Naive thymus-derived CD4-positive, alpha-beta T cell (primary cell): ENCODE data around the gene PDIA5. TPM values are rescaled to one million over a fixed set of nuclear protein-coding genes. Genes with fewer than 3 reads are reported as not detected.

Experiments
- ATAC-seq: fragments of 150-1000 bp; cut with Tn5 transposase; 2 replicates; pipeline ENCODE4 v1.10.0; 2021; ENCODE audit warnings: mild to moderate bottlenecking, moderate library complexity
- CTCF ChIA-PET: fragments of 350-600 bp; sonication (Branson Sonifier 250); formaldehyde crosslinking; loops from one replicate; lab custom pipeline; 2021; ENCODE audit warnings: antibody characterized with exemption; lab: Charles Lee
- POLR2A ChIA-PET: fragments of 350-600 bp; sonication (Branson Sonifier 250); formaldehyde crosslinking; loops from one replicate; lab custom pipeline; 2021; ENCODE audit warnings: antibody characterized with exemption, inconsistent platforms; lab: Charles Lee
- DNase-seq, 9 donors: peaks; one replicate each; pipeline versions ENCODE4 v3.0.0 to v3.0.0-alpha.2; 2020 to 2022; ENCODE audit warnings: mixed read lengths in 1 of 9
- H3K27ac ChIP-seq: one replicate; pipeline ENCODE4 v1.7.0; 2013; ENCODE audit warnings: mild to moderate bottlenecking, low read depth, low read length, moderate library complexity
- H3K27me3 ChIP-seq, 2 donors: one replicate each; pipeline ENCODE4 v1.7.0; 2013; ENCODE audit warnings: low read length in 2 of 2, mild to moderate bottlenecking in 2 of 2, moderate library complexity in 2 of 2; ENCODE audit not compliant: control insufficient read depth in 2 of 2, insufficient read depth in 2 of 2
- H3K36me3 ChIP-seq, 3 experiments: 1 replicate in 2 of 3; 2 replicates in 1 of 3; pipeline ENCODE4 v1.7.0; 2013; ENCODE audit warnings: low read length in 3 of 3, mild to moderate bottlenecking in 3 of 3, moderate library complexity in 1 of 3; ENCODE audit not compliant: insufficient read depth in 3 of 3, control insufficient read depth in 2 of 3
- H3K4me1 ChIP-seq, 2 donors: one replicate each; pipeline ENCODE4 v1.7.0; 2013; ENCODE audit warnings: low read length in 2 of 2, mild to moderate bottlenecking in 2 of 2, moderate library complexity in 1 of 2; ENCODE audit not compliant: control insufficient read depth in 2 of 2, insufficient read depth in 2 of 2
- H3K4me3 ChIP-seq: 2 replicates; pipeline ENCODE4 v1.7.0; 2013; ENCODE audit warnings: mild to moderate bottlenecking, low read length
- H3K9me3 ChIP-seq, 3 experiments: 1 replicate in 2 of 3; 2 replicates in 1 of 3; pipeline ENCODE4 v1.7.0; 2013; ENCODE audit warnings: low read length in 3 of 3; ENCODE audit not compliant: control insufficient read depth in 2 of 3
- H3K27ac Mint-ChIP-seq, 9 donors: one replicate each; pipeline ENCODE4 v1.8.0; 2020 to 2022; ENCODE audit warnings: mixed read lengths in 9 of 9, mild to moderate bottlenecking in 8 of 9, moderate library complexity in 5 of 9, inconsistent platforms in 2 of 9
- H3K27me3 Mint-ChIP-seq, 5 donors: one replicate each; pipeline ENCODE4 v1.8.0; 2021 to 2022; ENCODE audit warnings: mixed read lengths in 5 of 5, mild to moderate bottlenecking in 1 of 5
- H3K36me3 Mint-ChIP-seq, 5 donors: one replicate each; pipeline ENCODE4 v1.8.0; 2020 to 2022; ENCODE audit warnings: mixed read lengths in 5 of 5, mild to moderate bottlenecking in 3 of 5, inconsistent platforms in 1 of 5
- H3K4me1 Mint-ChIP-seq, 7 donors: one replicate each; pipeline ENCODE4 v1.8.0; 2020 to 2022; ENCODE audit warnings: mixed read lengths in 7 of 7, mild to moderate bottlenecking in 3 of 7, inconsistent platforms in 1 of 7
- H3K4me3 Mint-ChIP-seq, 10 donors: one replicate each; pipeline ENCODE4 v1.8.0; 2020 to 2022; ENCODE audit warnings: mild to moderate bottlenecking in 10 of 10, mixed read lengths in 10 of 10, moderate library complexity in 6 of 10, inconsistent platforms in 2 of 10
- H3K9me3 Mint-ChIP-seq, 11 donors: one replicate each; pipeline ENCODE4 v1.8.0; 2020 to 2022; ENCODE audit warnings: mixed read lengths in 11 of 11, mild to moderate bottlenecking in 4 of 11, inconsistent platforms in 1 of 11, moderate library complexity in 1 of 11
- intact Hi-C, 2 donors: fragments of 100-400 bp; cut with micrococcal nuclease; formaldehyde crosslinking; loops; one replicate each; pipeline ENCODE4 v1.15.1; 2023
- polyA plus RNA-seq, 2 donors: library from polyadenylated mRNA; unstranded; fragments of 300-500 nt; fragmentation: Illumina TruSeq; gene quantifications; one replicate each; pipeline ENCODE4 v1.2.3, GENCODE V29; 2021
- total RNA-seq, 6 experiments: library from RNA in 5 of 6; stranded (reverse) in 5 of 6; gene quantifications; 1 replicate in 5 of 6; 2 replicates in 1 of 6; pipeline ENCODE4 v1.2.3 and lab custom pipeline; 2021 to 2026

Gene PDIA5
- total and polyA plus RNA-seq, 7 experiments from 2014 or later: 3.4 to 21.7 (median 5.6) TPM

DNA sequence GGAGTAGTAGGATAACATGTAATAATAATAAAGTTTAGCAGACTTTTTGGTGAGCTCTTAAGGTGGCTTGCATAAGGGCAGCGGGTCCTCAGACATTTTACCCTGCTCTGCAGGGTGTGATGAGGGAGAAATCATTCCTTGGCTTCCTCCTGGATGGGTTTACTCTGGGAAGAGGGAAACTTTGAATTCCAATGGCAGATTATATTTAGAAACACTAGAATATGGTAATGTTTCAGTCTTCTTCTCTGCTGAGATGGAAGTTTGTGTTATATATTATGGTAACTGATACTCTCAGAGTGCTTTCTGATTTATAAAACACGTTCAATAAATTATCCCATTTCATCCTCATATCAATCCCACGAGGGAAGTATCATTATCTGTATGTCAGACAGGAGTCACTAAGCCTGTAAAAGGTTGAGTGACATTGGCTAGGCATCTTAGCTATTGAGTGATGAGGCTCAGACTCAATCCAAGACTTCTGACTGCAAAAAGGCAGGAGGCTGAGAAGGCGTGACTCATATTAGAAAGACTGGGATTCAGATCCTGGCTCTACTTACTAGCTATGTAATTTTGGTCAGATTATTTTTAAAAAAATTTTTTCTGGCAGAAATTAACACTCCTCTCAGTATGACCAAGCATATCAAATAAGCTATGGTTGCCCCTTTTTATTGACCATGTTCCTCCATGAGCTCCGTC is 19.3 kb downstream of the PDIA5 start:
- Histone ChIP-seq H3K9me3 (no peaks in the 10 kb centered on the region), H3K27me3 (no peaks in the 10 kb centered on the region), H3K4me1 (peaks cover 0 to 9% of the 10 kb centered on the region in 2 donors), H3K36me3 (no peaks in the 10 kb centered on the region), H3K27ac (no peak overlapping the region), H3K4me3 (no peak overlapping the region)
- ATAC-seq (no peak), DNase-seq (no peak)
- peaks cover 0 to 9% (median 0%) of the 10 kb centered on the region in 5 donors for H3K36me3 Mint-ChIP-seq
- ChIA-PET POLR2A (no interaction called here), CTCF (no interaction called here)
- H3K27ac Mint-ChIP-seq: no peak overlapping the region
- no peaks in the 10 kb centered on the region for H3K9me3 Mint-ChIP-seq
- no peak overlapping the region for H3K4me3 Mint-ChIP-seq
- intact Hi-C loops: no loop called here
- no peaks in the 10 kb centered on the region for H3K27me3 Mint-ChIP-seq
- H3K4me1 Mint-ChIP-seq: peaks cover 29 to 62% (median 42%) of the 10 kb centered on the region in 7 donors

DNA sequence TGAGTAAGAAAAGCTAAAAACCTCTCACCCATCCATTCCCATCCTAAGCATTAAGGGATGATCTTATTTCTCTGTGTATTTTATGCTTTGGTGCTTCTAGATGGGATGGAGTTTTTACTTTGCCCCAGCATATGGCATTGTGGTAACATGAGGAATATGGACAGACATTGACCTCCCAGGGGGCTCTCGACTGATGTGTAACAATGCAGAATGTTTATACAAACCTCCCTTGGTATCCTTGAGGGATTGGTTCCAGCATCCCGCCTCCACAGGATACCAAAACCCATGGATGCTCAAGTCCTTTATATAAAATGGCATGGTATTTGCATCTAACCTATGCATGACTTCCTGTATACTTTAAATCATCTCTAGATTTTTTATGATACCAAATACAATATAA is 21.6 kb downstream of the PDIA5 start:
- DNase-seq (no peak), ATAC-seq (no peak)
- no peaks in the 10 kb centered on the region for H3K9me3 Mint-ChIP-seq
- POLR2A ChIA-PET: no interaction called here
- Histone ChIP-seq H3K4me3 (no peak overlapping the region), H3K4me1 (peaks cover 0 to 16% of the 10 kb centered on the region in 2 donors), H3K9me3 (no peaks in the 10 kb centered on the region), H3K27ac (no peak overlapping the region), H3K36me3 (peaks cover 0 to 9% (median 0%) of the 10 kb centered on the region in 3 experiments), H3K27me3 (no peaks in the 10 kb centered on the region)
- no peak overlapping the region for H3K27ac Mint-ChIP-seq
- H3K36me3 Mint-ChIP-seq: peaks cover 0 to 27% (median 10%) of the 10 kb centered on the region in 5 donors
- no peak overlapping the region for H3K4me3 Mint-ChIP-seq
- peaks cover 24 to 65% (median 45%) of the 10 kb centered on the region in 7 donors for H3K4me1 Mint-ChIP-seq
- CTCF ChIA-PET: no interaction called here
- intact Hi-C loops: no loop called here
- H3K27me3 Mint-ChIP-seq: no peaks in the 10 kb centered on the region

DNA sequence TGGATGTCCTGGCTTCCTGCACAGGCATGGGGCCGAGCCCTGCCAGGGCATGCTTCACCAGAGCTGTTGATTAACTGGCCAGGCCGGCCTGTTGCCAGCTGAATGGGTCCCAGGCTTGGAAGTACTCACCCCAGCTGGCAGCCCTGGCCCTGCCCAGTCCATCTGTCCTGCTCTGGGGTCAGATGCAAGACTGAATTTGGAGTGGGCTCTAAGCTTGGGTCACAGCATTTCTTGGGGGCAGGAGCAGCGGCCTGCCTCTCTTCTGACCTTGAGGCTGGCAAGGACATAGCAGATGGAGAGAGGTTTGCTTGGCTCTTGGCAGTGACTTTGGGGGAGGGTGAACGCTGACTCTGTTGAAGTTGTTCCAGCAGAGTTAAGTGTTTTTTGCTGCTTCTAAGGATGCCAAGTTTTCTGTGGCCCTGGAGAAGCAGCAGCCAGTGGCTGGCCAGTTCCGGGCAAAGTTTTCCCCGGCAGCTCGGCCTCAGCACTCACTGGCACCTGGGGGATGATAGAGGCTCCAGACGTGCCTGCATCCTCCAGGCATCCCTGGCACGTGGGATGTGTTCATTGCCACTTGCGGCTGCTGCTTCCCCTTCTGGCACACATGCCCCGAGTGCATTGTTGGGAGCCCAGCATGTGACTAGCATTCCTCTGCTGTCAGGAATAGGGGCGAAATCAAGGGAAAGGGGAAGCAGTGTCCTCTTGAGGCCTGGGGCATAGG is 22.9 kb downstream of the PDIA5 start:
- H3K36me3 ChIP-seq: peaks cover 0 to 9% (median 0%) of the 10 kb centered on the region in 3 experiments

DNA sequence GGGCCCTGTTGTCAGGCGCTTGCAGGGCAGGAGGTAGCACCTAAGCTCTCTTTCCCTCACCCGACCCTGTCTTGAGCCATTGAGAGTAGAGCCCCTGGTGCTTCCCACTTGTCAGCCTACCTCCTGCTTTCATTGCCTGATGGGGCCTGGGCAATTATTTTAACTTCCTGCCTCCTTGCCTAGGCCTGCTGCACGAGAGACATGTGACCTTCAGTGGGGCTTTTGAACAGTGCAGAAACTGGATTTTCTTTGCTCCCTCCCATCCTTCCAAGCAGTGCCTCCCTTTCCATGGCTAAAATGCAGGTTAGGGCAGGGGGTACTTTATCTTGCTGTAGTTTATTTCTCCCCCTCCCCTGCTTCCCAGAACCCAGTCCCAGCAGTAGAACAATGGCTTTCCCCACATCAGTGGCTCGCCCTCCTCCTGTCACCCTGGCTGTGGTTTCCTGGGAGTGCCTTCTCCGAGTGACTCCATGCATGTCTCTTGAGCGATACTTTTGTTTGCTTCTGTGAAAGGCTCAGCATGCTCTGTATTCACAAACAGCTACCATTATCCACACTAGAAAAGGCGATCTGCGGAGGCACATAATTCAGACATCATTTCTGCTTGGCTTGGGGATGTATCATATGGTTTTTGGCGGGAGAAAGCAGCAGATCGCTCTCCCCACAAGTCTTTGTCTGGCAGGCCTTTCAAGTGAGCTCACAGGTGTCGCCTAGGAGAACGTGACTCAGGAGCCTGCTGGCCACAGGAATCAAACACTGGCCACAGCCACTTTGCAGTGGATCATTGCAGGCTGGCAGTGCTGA is 24.1 kb downstream of the PDIA5 start:
- peak overlapping the region in 9 of 10 donors; percentile 48 to 66 (median 51) for H3K4me3 Mint-ChIP-seq
- POLR2A ChIA-PET: interaction anchor here (0.7 kb wide), 1 partner anchor 190 kb away, joined by 4 read pairs; no protein-coding TSS in a partner anchor

More for the DNA sequence above, 22.9 kb downstream of the PDIA5 start:
- DNase-seq: no peak
- Histone ChIP-seq H3K27ac (no peak overlapping the region), H3K27me3 (no peaks in the 10 kb centered on the region), H3K9me3 (no peaks in the 10 kb centered on the region), H3K4me1 (peaks cover 0 to 16% of the 10 kb centered on the region in 2 donors), H3K4me3 (no peak overlapping the region)
- H3K4me1 Mint-ChIP-seq: peaks cover 16 to 51% (median 34%) of the 10 kb centered on the region in 7 donors
- no peaks in the 10 kb centered on the region for H3K9me3 Mint-ChIP-seq
- POLR2A ChIA-PET: no interaction called here
- CTCF ChIA-PET: no interaction called here
- peaks cover 0 to 41% (median 14%) of the 10 kb centered on the region in 5 donors for H3K36me3 Mint-ChIP-seq
- peak overlapping the region in 2 of 9 donors; percentile 68 to 74 for H3K27ac Mint-ChIP-seq
- intact Hi-C loops: no loop called here
- ATAC-seq: no peak
- H3K27me3 Mint-ChIP-seq: no peaks in the 10 kb centered on the region
- no peak overlapping the region for H3K4me3 Mint-ChIP-seq

DNA sequence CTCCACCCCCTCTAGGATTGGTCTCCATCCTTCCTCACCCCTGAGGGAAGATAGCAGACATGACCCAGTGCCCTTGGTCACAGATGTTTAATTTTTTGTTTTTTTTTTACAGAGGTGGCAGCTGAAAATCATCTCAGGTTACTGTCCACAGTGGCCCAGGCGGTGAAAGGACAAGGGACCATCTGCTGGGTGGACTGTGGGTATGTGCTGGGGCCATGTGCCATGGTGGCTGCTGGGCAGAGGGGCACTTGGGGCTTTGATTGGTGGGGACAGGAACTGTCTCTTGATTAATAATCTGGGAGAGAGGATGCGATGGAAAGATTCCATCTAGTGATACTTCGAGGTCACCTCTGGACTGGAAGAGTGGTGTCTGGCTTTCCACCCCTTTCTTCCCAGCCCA is 25.4 kb downstream of the PDIA5 start:
- CTCF ChIA-PET: no interaction called here
- peaks cover 0 to 9% (median 0%) of the 10 kb centered on the region in 3 experiments for H3K36me3 ChIP-seq

More for the DNA sequence above, 24.1 kb downstream of the PDIA5 start:
- CTCF ChIA-PET: no interaction called here
- H3K27ac Mint-ChIP-seq: peak overlapping the region; percentile 33 to 85 (median 63)
- ATAC-seq (peak; percentile 24), DNase-seq (peak in 2 of 9 donors; percentile 7 to 14)
- Histone ChIP-seq H3K36me3 (peaks cover 0 to 9% (median 0%) of the 10 kb centered on the region in 3 experiments), H3K9me3 (no peaks in the 10 kb centered on the region), H3K4me3 (no peak overlapping the region), H3K27ac (no peak overlapping the region), H3K27me3 (no peaks in the 10 kb centered on the region), H3K4me1 (peaks cover 0 to 16% of the 10 kb centered on the region in 2 donors)
- intact Hi-C loops: no loop called here
- no peaks in the 10 kb centered on the region for H3K9me3 Mint-ChIP-seq
- H3K27me3 Mint-ChIP-seq: no peaks in the 10 kb centered on the region
- peaks cover 10 to 40% (median 23%) of the 10 kb centered on the region in 7 donors for H3K4me1 Mint-ChIP-seq
- H3K36me3 Mint-ChIP-seq: peaks cover 0 to 49% (median 14%) of the 10 kb centered on the region in 5 donors

DNA sequence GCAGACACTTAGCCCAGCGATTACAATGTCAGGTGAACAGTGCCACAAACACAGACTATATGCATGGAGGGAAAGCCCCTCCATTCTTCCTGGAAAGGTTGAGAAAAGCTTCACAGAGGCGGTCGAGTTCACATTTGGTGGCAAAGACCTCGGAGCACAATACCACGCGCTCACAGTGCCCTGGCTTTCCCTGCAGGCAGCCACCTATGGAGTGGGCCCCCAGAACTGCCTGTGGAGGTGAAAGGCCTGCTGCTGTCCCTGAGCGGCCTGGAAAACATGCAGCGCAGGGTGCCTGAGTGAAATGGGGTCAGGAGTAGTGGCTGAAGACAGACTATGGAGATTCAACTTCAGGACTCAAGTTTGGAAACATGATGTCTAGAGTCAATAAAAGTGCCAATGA is 26.9 kb downstream of the PDIA5 start:
- ATAC-seq (no peak), DNase-seq (no peak)
- intact Hi-C loops: no loop called here
- Mint-ChIP-seq H3K27ac (no peak overlapping the region), H3K4me3 (no peak overlapping the region), H3K9me3 (no peaks in the 10 kb centered on the region), H3K4me1 (peaks cover 10 to 29% (median 20%) of the 10 kb centered on the region in 7 donors), H3K36me3 (peaks cover 0 to 68% (median 18%) of the 10 kb centered on the region in 5 donors), H3K27me3 (no peaks in the 10 kb centered on the region)
- H3K27ac ChIP-seq: no peak overlapping the region
- ChIA-PET POLR2A (no interaction called here), CTCF (no interaction called here)
- H3K4me1 ChIP-seq: peaks cover 0 to 16% of the 10 kb centered on the region in 2 donors
- no peaks in the 10 kb centered on the region for H3K9me3 ChIP-seq
- H3K36me3 ChIP-seq: peaks cover 0 to 11% (median 0%) of the 10 kb centered on the region in 3 experiments
- no peak overlapping the region for H3K4me3 ChIP-seq
- H3K27me3 ChIP-seq: no peaks in the 10 kb centered on the region

More for the DNA sequence above, 25.4 kb downstream of the PDIA5 start:
- intact Hi-C loops: no loop called here
- Mint-ChIP-seq H3K27me3 (no peaks in the 10 kb centered on the region), H3K4me3 (no peak overlapping the region), H3K9me3 (no peaks in the 10 kb centered on the region), H3K4me1 (peaks cover 10 to 32% (median 20%) of the 10 kb centered on the region in 7 donors), H3K27ac (peak overlapping the region in 1 of 9 donors; percentile 15), H3K36me3 (peaks cover 0 to 59% (median 16%) of the 10 kb centered on the region in 5 donors)
- no peak for DNase-seq
- H3K9me3 ChIP-seq: no peaks in the 10 kb centered on the region
- peaks cover 0 to 16% of the 10 kb centered on the region in 2 donors for H3K4me1 ChIP-seq
- no peak overlapping the region for H3K4me3 ChIP-seq
- ATAC-seq: no peak
- H3K27me3 ChIP-seq: no peaks in the 10 kb centered on the region
- POLR2A ChIA-PET: no interaction called here
- H3K27ac ChIP-seq: no peak overlapping the region
